ENCODE results near the gene IL1RAPL2.

DNA sequence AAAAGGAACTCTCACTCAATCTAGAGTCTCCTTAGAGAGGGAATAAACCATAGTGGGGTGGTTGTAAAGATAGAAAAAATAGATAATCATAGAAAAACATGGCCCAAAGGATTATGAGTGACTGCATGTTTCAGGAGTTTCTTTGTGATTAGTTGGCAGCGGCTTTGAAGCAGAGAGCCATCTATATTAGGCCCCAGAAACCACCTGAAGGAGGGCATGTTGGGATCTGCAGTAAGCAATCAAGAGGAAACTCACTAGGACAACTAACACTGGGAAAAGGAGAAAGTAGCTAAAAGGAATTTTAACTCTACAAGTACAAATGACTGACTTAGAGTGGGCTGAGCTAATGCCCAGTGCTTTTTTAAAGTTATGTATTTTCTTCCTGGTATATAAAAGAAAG lies 987.1 kb downstream of the IL1RAPL2 start:
- TF ChIP-seq CREB1 (IDR thresholded peaks at IDR 0.05; ENCODE audit: low read depth) (no peak), EZH2 (IDR thresholded peaks at IDR 0.05; ENCODE audit: borderline replicate concordance, control insufficient read depth, low read depth, low read length) (no peak), RFX5 (IDR thresholded peaks at IDR 0.05; ENCODE audit: low read depth, low read length) (no peak), RB1 (IDR thresholded peaks at IDR 0.05; ENCODE audit: borderline replicate concordance) (no peak), YY1 (IDR thresholded peaks at IDR 0.05; ENCODE audit: low read depth, low read length) (no peak), RELA (IDR thresholded peaks at IDR 0.05; ENCODE audit: borderline replicate concordance, partially characterized antibody) (no peak), PML (IDR thresholded peaks at IDR 0.05; ENCODE audit: low read length) (no peak), POU2F2 (IDR thresholded peaks at IDR 0.05; ENCODE audit: borderline replicate concordance, low read depth, low read length) (no peak)
- TF ChIP-seq, protein P1, sequence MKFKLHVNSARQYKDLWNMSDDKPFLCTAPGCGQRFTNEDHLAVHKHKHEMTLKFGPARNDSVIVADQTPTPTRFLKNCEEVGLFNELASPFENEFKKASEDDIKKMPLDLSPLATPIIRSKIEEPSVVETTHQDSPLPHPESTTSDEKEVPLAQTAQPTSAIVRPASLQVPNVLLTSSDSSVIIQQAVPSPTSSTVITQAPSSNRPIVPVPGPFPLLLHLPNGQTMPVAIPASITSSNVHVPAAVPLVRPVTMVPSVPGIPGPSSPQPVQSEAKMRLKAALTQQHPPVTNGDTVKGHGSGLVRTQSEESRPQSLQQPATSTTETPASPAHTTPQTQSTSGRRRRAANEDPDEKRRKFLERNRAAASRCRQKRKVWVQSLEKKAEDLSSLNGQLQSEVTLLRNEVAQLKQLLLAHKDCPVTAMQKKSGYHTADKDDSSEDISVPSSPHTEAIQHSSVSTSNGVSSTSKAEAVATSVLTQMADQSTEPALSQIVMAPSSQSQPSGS (IDR thresholded peaks at IDR 0.05; ENCODE audit: low read length) = no peak
- TF ChIP-seq, protein P2, sequence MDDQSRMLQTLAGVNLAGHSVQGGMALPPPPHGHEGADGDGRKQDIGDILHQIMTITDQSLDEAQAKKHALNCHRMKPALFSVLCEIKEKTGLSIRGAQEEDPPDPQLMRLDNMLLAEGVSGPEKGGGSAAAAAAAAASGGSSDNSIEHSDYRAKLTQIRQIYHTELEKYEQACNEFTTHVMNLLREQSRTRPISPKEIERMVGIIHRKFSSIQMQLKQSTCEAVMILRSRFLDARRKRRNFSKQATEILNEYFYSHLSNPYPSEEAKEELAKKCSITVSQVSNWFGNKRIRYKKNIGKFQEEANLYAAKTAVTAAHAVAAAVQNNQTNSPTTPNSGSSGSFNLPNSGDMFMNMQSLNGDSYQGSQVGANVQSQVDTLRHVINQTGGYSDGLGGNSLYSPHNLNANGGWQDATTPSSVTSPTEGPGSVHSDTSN (IDR thresholded peaks at IDR 0.05; ENCODE audit: insufficient replicate concordance, low read depth, low read length) = no peak
- TF ChIP-seq, protein P3, sequence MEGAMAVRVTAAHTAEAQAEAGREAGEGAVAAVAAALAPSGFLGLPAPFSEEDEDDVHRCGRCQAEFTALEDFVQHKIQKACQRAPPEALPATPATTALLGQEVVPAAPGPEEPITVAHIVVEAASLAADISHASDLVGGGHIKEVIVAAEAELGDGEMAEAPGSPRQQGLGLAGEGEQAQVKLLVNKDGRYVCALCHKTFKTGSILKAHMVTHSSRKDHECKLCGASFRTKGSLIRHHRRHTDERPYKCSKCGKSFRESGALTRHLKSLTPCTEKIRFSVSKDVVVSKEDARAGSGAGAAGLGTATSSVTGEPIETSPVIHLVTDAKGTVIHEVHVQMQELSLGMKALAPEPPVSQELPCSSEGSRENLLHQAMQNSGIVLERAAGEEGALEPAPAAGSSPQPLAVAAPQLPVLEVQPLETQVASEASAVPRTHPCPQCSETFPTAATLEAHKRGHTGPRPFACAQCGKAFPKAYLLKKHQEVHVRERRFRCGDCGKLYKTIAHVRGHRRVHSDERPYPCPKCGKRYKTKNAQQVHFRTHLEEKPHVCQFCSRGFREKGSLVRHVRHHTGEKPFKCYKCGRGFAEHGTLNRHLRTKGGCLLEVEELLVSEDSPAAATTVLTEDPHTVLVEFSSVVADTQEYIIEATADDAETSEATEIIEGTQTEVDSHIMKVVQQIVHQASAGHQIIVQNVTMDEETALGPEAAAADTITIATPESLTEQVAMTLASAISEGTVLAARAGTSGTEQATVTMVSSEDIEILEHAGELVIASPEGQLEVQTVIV (IDR thresholded peaks at IDR 0.05; ENCODE audit: borderline replicate concordance, partially characterized antibody) = no peak
